HEK293T (cell line): ENCODE measurements around the gene FUT8.

Experiments
- SP1 ChIP-seq: fragments of 450-650 bp; IDR thresholded peaks from 2 replicates; pipeline ENCODE4 v1.6.1; 2017
- TARDBP ChIP-seq: fragments of 450-650 bp; IDR thresholded peaks from 2 replicates; pipeline ENCODE4 v1.6.1; 2016

GRCh38 chr14:65476273-65476941 is 63.9 kb downstream of the FUT8 start:
- TF ChIP-seq SP1: no peak
- TF ChIP-seq TARDBP: no peak
